DOHH2 (cell line): ENCODE data around the gene EIF4E3.

Source experiments
- CTCF ChIP-seq: fragments of 200-600 bp; sonication (generic); IDR thresholded peaks from one replicate; pipeline ENCODE4 v1.5.1; 2014; ENCODE audit warnings: antibody characterized with exemption, mild to moderate bottlenecking, low read depth, low read length; ENCODE audit not compliant: poor library complexity, severe bottlenecking
- EZH2phosphoT487 ChIP-seq: fragments of 200-600 bp; sonication (generic); IDR thresholded peaks from 2 replicates; pipeline ENCODE4 v1.6.1; 2017; ENCODE audit warnings: borderline replicate concordance, mild to moderate bottlenecking, antibody characterized with exemption, low read length, moderate library complexity, mixed read lengths

GRCh38 chr3:71763426-71763825, 38.2 kb upstream of the EIF4E3 start:
- TF ChIP-seq CTCF (no peak), EZH2phosphoT487 (no peak)
